Measurements from ENCODE around the gene ACAP3.
A peak's percentile ranks its signal among the peaks of the same experiment; 100 is the strongest.

The ACAP3 gene

DNA sequence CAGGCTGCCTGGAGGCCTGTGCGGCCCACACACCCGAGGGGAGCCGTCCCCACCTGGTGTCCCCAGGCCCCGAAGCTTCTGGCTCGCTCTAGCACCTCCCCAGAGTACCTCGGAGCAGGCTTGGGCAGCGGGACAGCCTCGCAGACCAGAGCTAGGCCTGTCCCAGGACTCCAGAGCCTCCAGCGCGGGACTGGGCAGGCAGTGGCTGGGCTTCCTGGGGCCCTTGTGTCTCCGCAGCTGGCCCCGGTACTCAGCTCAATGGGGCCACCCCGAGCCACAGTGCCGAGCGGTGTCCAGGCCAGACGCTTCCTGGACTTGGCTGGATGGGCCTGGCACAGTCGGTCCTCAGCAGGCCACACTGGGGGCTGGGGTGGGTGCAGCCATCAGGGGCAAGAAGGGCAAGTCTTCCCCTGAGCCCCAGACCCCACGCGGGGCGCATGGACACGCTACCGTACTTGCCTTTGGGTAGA, 22.6 kb downstream of the ACAP3 start:
- no peak for DNase-seq (ENCODE audit: low read depth)

DNA sequence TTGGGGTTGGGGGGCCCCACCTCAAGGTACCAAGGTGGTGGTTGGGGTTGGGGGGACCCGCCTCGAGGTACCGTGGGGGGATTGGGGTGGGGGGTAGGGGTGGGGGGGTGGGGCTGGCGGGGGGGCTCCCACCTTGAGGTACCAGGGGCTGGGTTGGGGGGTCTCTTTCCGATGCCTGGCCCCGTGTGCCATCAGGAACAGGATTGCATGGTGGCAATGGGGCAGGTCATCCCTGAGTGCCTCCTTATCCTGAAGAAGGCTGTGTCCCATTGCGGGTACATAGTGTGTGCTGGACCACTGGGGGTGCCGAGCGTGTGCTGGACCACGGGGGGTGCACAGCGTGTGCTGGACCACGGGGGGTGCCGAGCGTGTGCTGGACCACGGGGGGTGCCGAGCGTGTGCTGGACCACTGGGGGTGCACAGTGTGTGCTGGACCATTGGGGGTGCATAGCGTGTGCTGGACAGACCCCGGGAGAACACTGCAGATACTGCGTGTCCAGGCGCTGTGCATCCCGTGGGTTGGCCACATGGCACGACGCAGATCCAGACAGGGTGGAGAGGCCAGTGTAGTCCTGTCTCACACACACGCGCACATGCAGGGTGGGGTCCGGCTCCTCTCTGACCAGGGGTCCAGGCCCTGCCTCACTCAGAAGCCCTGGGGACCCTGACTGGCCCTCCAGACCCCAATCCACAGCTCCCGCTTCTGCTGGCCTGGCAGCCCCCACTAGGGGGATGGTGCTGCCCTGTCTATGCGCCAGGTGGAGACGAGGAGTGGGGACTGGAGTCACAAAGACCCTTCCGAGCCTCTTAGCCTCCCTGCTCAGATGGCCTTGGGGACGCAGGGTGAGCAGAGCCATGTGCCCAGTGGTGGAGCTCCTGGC, 23.3 kb downstream of the ACAP3 start:
- DNase-seq (ENCODE audit: low read depth), result no peak

DNA sequence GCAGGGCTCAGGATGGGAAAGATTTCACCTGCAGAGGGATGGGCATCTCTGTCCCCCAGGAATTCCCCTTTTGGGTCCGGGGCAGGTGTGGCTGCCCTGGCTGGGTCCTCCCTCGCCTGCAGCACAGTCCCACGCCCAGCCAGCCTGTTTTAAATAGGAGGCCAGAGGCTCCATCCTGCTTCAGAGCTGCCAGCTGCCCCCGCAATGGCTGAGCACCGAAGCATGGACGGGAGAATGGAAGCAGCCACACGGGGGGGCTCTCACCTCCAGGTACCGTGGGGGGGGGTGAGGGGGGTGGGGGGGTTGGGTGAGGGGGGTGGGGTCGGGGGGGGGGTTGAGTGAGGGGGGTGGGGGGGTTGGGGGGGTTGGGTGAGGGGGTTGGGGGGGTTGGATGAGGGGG, 23.9 kb downstream of the ACAP3 start:
- no peak for DNase-seq (ENCODE audit: low read depth)

DNA sequence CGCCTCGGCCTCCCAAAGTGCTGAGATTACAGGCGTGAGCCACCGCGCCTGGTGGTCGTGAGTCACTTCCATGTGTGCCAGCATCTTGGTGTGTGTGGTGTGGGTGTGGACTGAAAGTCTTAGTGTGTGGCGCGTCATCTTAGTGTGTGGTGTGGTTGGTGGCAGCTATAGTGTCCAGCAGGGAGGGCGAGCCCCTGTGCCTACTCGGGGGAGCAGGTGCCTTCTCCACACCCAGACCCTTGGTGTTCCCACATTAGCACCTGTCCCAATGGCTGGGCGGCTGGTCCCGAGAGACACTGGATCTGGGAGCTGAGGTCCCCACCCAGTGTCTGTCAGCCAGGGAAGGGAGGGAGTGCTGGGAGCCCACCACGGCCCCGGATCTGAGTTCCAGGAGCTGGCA, 24.7 kb downstream of the ACAP3 start:
- DNase-seq (ENCODE audit: low read depth), result no peak

DNA sequence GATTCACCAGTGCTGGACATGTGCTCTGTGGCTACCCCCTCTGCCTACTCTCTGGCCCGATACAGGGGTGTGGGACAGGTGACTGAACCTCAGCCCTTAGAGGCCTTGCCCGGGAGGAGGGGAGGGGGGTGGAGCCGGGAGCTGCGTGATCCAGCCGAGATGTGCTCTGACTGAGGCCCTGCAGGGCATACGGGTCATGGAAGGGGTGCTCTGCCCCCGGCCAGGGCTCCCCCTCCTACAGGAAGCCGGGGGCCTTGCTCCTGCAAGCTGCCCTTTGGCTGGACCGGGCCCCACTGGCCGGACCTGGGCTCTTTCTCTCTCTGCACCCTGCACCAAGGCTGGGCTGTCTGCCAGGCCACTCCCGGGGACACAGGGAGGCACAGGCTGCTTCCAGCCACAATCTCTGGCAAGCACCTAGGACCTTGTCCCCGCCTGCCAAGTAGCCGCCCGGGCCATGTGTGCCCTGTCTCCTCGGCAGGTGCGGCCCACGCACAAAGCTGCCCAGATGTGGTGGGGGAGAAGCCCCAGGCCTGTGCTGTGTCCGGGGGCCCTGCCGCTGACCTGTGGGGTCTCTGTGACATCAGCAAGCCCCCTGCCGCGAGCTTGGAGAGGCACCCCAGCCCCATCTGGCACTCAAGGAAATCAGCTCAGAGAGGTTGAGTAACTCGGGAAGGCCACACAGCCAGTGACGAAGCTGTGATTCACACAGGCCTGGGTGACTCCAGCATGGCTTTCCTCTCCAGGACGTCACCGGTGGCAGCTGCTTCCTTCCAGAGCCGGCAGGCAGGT, 26.0 kb downstream of the ACAP3 start:
- no peak for DNase-seq (ENCODE audit: low read depth)

DNA sequence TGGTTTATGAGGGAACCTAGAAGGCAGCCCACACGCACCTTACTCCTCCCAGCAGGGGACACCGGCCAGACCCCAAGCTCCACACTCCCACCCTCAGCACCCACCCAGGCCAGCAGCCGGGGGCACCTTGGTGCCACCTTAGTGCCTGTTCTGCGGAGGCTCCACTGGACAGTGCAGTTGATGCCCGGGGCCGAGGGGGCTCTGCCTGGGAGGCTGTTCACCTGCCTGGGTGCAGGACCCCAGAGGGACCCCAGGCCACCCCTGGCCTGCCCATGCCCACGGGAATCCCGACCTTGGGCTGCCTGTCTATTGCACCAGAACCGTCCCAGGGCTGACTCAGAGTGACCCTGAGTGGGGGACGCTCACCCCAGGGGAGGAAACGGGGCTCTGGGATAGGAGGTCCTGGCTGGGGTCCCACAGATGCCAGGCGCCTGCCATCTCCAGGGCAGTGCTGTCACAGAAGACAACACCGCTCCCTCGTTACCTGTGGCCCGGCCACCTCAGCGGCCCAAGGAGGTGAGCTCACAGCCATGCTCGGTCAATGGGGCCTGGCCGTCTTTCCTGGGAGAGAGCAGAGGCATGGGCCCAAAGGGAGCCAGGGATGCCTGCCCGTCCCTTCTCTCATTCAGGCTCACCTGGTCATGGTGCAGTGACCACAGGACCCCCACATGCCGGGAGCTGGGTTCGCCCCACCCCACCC, 26.8 kb downstream of the ACAP3 start:
- no peak for DNase-seq (ENCODE audit: low read depth)

DNA sequence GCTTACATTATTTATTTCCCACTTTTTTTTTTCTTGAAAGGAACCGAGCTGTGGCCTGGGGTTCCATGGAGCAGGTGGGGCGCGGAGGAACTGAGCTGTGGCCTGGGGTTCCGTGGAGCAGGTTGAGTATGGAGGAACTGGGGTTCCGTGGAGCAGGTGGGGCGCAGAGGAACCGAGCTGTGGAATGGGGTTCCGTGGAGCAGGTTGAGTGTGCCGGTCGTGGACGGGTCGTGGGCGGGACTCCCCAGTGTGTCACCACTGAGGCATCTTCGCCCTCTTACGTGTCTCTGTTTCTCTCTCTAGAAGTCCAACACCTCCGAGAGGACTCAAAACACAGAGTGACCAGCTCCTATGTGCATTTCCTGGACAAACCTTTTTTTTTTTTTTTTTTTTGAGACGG, 28.7 kb downstream of the ACAP3 start:
- DNase-seq (ENCODE audit: low read depth), result no peak

DNA sequence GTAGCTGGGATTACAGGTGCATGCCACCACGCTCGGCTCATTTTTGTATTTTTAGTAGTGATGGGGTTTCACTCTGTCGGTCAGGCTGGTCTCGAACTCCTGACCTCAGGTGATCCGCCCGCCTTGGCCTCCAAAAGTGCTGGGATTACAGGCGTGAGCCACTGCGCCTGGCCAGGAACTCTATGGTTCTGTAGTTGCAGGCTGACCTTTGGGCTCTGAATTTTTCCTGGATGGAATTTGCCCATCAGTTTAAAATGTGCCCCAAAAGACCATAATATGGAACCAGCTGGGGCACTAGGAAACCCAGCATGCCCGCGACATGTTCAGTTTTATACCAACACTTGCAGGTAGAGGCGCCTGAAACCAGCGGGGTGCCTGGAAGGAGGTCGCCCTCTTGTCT, 29.1 kb downstream of the ACAP3 start:
- no peak for DNase-seq (ENCODE audit: low read depth)

DNA sequence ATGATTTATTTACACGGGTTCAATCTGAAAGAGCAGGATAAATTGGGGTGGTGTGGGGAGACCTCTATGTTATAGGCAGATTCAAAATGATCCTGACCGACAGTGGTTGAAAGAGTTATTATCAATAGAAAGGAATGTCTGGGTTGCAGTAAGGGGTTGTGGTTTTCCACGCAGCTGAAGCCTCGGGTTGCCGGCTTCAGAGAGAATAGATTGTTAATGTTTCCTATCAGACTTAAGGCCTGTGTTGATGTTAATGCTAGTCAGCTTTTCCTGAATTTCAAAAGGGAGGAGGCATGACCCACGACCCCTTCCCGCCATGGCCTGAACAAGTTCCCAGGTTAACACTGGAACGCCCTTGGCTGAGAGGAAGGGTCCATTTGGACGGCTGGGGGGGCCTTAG, 31.9 kb downstream of the ACAP3 start:
- no peak for DNase-seq (ENCODE audit: low read depth)

DNA sequence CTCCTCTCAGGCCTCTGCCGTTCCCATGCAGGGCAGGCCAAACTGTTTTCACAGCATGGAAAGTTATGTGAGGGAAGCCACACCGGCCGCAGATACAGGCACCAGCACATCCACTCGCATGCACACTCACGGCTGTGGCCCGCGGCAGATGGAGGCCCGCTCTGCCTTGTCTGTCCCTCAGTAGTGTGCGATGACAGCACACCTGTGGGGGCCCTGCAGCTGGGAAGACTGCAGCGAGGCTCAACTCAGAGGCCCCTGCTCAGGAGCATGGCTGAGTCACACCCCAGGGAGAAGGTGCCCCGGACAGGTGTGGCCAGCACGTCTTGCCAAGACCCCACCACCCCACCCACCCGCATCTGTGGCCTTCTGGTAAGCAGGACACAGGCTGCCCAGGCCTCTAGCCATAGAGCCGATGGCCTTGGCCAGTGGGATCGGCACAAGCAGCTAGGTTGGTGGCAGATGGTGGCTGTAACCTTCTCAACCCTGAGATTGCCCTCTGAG, 32.7 kb downstream of the ACAP3 start:
- no peak for DNase-seq (ENCODE audit: low read depth)

DNA sequence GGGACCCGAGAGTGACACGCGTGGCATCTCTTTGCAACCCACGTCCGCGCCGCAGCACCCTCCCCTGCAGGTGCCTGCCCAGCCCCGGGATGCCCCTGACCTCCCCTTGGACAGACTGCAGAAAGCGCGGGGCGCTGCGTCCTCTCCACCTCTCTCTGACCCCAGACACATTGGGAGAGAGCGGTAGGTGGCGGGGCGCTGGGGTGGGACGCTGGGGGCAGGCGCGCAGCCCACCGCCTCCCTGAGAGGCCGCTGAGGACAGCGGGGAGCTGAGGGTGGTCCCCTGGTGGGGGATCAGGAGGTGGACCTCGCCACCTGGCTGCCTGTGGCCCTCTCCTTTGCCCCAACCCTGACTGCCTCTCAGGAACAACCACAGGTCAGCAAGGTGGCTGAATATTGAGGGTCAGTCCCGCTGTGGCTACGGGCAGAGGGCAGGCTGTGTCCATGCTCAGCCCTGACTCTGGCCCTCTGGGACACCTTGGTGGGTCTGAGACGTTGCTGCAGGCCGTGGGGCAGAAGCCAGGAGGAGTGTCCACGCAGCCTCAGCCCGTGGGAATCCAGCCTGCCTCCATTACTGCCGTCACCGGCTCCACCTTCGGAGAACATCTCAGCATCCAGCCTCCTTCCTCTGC, 33.3 kb downstream of the ACAP3 start:
- no peak for DNase-seq (ENCODE audit: low read depth)

DNA sequence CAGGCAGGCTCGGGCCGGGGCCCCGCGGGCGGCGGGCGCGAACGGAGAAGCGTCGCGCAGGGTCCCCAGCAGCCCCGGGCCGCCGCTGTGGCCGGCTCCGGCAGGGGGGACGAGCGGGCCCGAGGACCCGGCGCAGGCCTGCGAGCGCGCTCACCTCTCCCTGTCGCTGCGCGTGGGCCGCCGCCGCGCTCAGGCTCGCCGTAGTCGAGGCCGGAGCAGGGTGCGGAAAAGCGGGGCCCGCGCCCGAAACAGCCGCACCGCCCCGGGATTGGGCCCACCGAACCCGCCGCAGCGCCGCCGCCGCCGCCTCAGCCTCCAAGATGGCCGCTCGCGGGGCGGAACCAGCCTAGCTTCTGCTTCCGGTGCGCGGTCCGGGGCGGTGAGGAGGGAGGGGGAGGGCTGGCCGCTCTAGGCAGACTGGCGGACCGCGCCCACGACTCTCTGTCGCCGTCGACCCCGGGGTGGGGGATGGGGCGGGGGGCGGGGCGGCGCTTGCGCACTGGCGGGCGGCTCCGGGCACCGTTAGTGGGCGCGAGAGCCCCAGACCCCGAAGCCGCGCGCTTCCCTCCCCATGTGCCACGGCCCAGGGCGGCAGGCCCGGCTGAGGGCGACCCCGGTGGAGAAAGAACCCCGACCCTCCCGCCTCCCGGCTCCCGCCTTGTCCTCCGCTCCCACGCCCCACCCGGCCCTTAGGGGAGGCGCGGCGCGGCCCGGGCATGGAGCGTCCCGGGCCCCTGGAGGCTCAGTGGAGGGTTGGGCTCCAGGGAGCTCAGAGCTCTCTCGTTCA, 34.0 kb downstream of the ACAP3 start, which contains the start of gene UBE2J2:
TSS of gene UBE2J2 (minus strand) at position 343 of the 787 bp plus-strand sequence. CDS start 5,862 bp downstream, outside the sequence.
- DNase-seq (ENCODE audit: low read depth), result peak; percentile 89

DNA sequence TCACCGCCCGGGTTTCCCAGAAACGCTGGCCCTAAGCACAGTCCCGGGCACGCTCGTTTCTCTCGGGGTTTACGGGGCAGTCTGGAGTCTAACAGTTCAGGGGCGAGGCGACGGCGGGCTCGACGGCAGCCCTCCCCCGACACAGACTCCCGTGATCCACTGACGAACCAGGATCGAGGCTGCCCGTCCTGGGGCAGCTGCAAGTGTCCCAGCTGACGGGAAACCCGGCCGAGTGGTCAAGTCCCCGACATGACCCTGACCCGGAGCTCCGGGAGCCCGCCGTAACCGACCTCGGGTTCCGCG, 34.6 kb downstream of the ACAP3 start:
- DNase-seq (ENCODE audit: low read depth), result no peak

DNA sequence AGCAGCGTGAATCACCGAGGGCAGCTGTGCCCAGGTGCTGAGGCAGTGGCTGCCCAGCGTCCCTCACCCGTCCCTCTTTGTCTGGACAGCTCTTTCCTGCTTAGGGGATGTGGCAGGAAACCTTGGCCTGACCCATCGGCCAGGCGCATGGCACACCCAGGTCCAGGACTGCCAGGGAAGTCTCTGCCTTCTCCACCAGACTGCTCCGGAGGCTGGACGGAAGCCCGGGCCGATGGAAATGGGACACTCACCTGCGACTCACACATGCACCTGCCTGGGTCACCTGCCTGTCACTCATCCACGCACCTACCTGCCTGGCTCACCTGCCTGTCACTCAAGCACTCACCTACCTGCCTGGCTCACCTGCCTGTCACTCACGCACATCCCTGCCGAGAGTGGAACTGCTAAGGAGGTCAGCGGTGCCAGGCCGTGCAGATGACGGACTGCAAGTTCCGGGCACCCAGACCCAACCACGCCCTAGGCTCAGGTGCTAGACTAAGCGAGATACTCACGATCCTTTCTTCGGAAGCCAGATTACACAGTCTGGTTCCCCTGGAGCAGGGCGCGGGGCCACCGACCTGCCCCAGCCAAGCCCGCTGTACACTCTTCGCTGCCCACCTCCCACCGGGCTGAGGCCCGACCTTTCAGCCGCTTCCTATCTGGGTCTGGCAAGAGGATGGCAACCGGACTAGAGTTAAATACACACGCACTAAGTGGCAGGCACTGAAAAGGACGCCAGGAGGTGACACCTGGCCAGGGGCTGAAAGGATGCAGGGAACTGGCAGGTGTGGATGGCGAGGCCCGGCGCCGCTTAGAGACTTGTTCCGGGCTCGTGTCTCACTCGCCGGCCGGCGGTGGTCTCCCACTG, 35.2 kb downstream of the ACAP3 start:
- no peak for DNase-seq (ENCODE audit: low read depth)

DNA sequence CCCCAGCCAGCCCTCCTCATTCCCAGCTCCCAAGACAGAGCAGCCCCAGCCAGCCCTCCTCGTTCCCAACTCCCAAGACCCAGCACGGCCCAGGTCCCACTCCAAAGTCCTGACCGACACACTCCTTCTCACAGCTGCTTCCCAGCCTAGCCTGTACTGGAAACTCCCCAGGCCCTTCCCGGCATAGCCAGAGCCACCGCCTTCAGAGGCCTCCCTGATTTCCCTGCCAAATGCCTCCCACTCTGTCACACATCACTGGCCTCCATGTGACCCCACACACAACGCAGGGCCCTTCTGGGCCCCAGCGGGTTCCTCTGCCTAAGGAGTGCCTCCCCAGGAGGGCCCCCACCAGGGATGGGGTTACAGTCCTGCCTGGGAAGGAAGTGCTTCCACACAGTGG, 36.9 kb downstream of the ACAP3 start:
- no peak for DNase-seq (ENCODE audit: low read depth)

DNA sequence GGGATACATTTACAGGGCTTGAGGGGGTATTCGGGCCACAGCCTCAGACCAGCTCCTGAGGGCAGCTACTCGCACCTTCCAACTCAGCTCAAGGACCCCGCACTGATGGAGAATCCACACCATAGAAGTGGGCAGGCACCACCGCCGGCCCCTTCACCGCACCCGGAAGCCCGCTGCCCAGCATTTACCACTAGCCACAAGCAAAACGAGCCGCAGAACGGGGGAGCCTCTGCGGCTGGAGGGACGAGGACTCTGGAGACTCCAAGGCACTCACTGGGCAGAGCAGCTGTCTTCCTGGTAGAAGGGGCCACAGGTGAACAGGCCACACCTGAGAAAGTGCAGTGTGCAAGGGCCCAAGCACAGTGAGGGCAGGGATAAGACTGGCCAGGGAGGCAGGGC, 39.4 kb downstream of the ACAP3 start:
- no peak for DNase-seq (ENCODE audit: low read depth)

DNA sequence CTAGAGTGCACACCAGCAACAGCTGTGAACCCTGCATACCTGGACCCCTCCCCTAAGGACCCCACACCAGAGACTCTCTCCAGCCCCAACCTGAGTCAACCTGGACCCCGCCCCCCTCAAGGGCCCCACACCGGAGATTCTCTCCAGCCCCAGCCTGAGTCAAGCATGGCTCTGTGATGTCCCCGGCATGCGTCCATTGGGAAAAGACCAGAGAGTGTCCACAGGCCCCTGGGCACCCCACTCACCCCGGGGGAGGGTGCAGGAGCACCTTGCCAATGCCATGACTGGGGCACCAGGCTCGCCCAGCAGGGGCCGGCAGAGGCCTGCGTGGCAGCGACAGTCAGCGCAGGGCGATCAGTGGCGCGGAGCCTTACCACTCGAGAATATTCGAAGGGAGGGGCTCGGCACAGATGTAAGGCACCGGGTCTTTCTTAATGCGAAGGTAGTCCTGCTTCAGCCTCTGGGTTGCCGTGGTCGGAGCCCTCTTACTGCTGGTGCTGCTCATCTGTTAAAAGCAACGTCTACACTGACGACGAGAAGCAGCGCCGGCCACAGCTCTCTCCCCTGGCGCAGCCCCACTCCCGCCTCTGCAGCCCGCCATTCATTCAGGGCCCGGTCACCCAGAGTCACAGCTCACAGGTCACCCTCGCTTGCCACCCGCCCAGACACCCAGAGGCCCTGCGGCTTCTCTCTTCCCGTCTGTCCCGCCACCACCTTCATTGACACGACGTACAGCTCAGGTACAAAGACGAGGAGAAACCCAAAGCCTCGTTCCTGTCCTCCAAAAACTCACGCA, 40.0 kb downstream of the ACAP3 start:
- DNase-seq (ENCODE audit: low read depth), result no peak

DNA sequence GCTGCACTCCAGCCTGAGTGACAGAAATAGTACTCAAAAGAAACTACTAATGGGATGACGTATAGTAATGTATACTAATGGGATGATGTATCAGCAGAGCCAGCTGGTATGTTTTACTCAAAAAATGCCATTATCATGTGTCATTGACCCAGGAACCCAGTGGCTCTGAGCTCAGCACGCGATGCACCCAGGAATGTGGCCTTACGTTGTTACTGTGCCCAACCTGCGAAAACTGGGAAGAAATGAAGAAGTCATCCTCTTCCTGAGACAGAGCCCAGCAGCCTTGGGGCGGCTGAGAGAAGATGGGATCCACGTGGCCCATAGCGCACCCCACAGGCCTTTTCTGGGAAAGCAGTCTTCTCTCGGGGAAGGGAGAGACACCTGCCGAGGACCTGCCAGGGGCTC, 42.9 kb downstream of the ACAP3 start:
- DNase-seq (ENCODE audit: low read depth), result no peak

DNA sequence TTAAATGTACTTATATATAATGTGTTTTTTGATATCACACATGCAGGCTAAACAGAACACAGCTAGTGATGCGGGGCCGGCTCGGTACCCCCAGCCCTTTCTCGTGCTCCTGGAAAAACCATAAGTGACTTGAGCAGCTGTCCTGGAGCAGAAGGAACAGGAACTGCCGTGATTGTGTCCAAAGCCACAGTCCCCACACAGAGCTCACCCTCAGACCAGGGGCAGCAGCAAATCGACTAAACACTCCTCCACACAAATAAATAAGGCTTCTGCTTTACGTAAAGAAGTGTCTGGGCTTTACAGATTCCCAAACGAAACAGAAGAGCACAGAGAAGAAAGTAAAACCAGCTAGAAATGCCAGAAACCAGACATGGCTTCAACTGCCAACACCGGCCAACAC, 43.7 kb downstream of the ACAP3 start:
- no peak for DNase-seq (ENCODE audit: low read depth)

Data from activated T-helper 1 cell treated with Interleukin-2 at 50 U/mL for 16 hours (primary cell).